WTC11 (cell line): ENCODE results near the gene MRPL44.

Experiments used
- ATF3 ChIP-seq: sonication (generic); formaldehyde crosslinking; conservative IDR thresholded peaks from 2 replicates; pipeline ENCODE4 v1.8.1; 2022; ENCODE audit warnings: mild to moderate bottlenecking, missing genetic modification reagents
- CREB1 ChIP-seq: sonication (generic); formaldehyde crosslinking; IDR thresholded peaks from 2 replicates; pipeline ENCODE4 v1.8.0; 2023; ENCODE audit warnings: mild to moderate bottlenecking, missing genetic modification reagents
- CTCF ChIP-seq: fragments of 200-600 bp; IDR thresholded peaks from 2 replicates; pipeline ENCODE4 v1.8.0; 2022; ENCODE audit warnings: antibody characterized with exemption
- ETV6 ChIP-seq: sonication (generic); formaldehyde crosslinking; IDR thresholded peaks from 2 replicates; pipeline ENCODE4 v1.8.1; 2022; ENCODE audit warnings: mild to moderate bottlenecking, missing genetic modification reagents
- FOXP1 ChIP-seq: sonication (generic); formaldehyde crosslinking; IDR thresholded peaks from 2 replicates; pipeline ENCODE4 v1.8.0; 2022; ENCODE audit warnings: missing genetic modification reagents, mild to moderate bottlenecking, moderate library complexity, borderline replicate concordance
- GTF2I ChIP-seq: fragments of 250-450 bp; sonication (Bioruptor Pico); conservative IDR thresholded peaks from 2 replicates; pipeline ENCODE4 v1.4.0; 2021; ENCODE audit warnings: mild to moderate bottlenecking
- HMGXB4 ChIP-seq: sonication (generic); formaldehyde crosslinking; IDR thresholded peaks from 2 replicates; pipeline ENCODE4 v1.8.1; 2023; ENCODE audit warnings: mild to moderate bottlenecking, moderate library complexity, missing genetic modification reagents
- JUN ChIP-seq: sonication (generic); formaldehyde crosslinking; IDR thresholded peaks from 2 replicates; pipeline ENCODE4 v1.8.0; 2023; ENCODE audit warnings: mild to moderate bottlenecking, missing genetic modification reagents
- NR1H2 ChIP-seq: sonication (generic); formaldehyde crosslinking; IDR thresholded peaks from 2 replicates; pipeline ENCODE4 v1.9.0; 2021; ENCODE audit warnings: mild to moderate bottlenecking, moderate library complexity, missing genetic modification reagents
- USF2 ChIP-seq: sonication (generic); formaldehyde crosslinking; IDR thresholded peaks from 2 replicates; pipeline ENCODE4 v1.8.1; 2023; ENCODE audit warnings: mild to moderate bottlenecking, missing genetic modification reagents, moderate library complexity
- ZBTB21 ChIP-seq: sonication (generic); formaldehyde crosslinking; IDR thresholded peaks from 2 replicates; pipeline ENCODE4 v1.8.1; 2023; ENCODE audit warnings: mild to moderate bottlenecking, missing genetic modification reagents, borderline replicate concordance
- TF ChIP-seq, protein P1 (sequence below): sonication (generic); formaldehyde crosslinking; conservative IDR thresholded peaks from 2 replicates; pipeline ENCODE4 v1.8.1; 2023; ENCODE audit warnings: mild to moderate bottlenecking, low read depth, missing genetic modification reagents, moderate library complexity
- TF ChIP-seq, protein P2 (sequence below): sonication (generic); formaldehyde crosslinking; IDR thresholded peaks from 2 replicates; pipeline ENCODE4 v1.8.1; 2023; ENCODE audit warnings: mild to moderate bottlenecking, missing genetic modification reagents, borderline replicate concordance
- TF ChIP-seq, protein P3 (sequence below): sonication (generic); formaldehyde crosslinking; IDR thresholded peaks from 2 replicates; pipeline ENCODE4 v1.8.0; 2022; ENCODE audit warnings: mild to moderate bottlenecking, missing genetic modification reagents

DNA sequence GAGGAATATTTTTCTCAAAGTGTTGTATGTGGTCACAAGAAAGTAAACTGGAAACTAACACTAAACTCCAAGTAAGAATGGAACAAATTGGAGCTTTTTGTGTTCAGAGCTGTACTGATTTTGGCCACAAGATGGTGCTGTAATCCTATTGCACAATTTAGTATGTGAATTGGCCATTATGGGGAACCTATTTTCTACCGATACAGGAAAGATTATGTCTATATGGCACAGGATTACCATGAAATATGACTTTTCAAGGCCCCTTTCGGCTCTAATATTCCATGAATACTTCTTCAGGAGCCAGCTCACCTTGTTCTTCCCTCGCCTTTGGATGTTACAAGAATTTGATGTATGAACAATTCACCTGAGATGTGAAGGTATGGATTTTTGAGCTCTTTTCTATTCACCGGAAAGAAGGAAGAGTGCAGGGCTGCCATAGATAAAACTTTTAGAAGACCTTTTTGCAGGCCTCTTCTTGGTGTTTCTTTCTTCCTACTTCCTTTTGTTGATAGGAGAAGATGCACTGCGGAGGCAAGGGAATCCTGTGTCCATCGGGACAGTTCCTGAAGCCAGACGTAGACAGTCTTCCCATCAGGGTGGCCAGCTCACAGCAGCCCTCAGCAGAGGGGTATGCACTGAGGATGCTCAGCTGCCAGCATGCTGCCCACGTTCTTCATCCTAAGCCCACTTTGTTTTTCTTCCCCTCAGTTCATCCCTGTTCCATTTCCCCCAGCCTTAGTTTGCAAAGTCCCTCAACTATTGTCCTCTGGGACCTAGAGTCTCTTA is 13.3 kb downstream of the MRPL44 start:
- TF ChIP-seq, protein P1, sequence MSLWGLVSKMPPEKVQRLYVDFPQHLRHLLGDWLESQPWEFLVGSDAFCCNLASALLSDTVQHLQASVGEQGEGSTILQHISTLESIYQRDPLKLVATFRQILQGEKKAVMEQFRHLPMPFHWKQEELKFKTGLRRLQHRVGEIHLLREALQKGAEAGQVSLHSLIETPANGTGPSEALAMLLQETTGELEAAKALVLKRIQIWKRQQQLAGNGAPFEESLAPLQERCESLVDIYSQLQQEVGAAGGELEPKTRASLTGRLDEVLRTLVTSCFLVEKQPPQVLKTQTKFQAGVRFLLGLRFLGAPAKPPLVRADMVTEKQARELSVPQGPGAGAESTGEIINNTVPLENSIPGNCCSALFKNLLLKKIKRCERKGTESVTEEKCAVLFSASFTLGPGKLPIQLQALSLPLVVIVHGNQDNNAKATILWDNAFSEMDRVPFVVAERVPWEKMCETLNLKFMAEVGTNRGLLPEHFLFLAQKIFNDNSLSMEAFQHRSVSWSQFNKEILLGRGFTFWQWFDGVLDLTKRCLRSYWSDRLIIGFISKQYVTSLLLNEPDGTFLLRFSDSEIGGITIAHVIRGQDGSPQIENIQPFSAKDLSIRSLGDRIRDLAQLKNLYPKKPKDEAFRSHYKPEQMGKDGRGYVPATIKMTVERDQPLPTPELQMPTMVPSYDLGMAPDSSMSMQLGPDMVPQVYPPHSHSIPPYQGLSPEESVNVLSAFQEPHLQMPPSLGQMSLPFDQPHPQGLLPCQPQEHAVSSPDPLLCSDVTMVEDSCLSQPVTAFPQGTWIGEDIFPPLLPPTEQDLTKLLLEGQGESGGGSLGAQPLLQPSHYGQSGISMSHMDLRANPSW (CRISPR knock-in tag) = no peak
- TF ChIP-seq CTCF = peak; percentile 80
- no peak for TF ChIP-seq ATF3 (CRISPR knock-in tag)
- no peak for TF ChIP-seq ZBTB21 (CRISPR knock-in tag)
- no peak for TF ChIP-seq NR1H2
- no peak for TF ChIP-seq CREB1 (CRISPR knock-in tag)
- TF ChIP-seq USF2 (CRISPR knock-in tag) = no peak
- TF ChIP-seq JUN (CRISPR knock-in tag) = no peak
- no peak for TF ChIP-seq ETV6 (CRISPR knock-in tag)
- TF ChIP-seq, protein P2, sequence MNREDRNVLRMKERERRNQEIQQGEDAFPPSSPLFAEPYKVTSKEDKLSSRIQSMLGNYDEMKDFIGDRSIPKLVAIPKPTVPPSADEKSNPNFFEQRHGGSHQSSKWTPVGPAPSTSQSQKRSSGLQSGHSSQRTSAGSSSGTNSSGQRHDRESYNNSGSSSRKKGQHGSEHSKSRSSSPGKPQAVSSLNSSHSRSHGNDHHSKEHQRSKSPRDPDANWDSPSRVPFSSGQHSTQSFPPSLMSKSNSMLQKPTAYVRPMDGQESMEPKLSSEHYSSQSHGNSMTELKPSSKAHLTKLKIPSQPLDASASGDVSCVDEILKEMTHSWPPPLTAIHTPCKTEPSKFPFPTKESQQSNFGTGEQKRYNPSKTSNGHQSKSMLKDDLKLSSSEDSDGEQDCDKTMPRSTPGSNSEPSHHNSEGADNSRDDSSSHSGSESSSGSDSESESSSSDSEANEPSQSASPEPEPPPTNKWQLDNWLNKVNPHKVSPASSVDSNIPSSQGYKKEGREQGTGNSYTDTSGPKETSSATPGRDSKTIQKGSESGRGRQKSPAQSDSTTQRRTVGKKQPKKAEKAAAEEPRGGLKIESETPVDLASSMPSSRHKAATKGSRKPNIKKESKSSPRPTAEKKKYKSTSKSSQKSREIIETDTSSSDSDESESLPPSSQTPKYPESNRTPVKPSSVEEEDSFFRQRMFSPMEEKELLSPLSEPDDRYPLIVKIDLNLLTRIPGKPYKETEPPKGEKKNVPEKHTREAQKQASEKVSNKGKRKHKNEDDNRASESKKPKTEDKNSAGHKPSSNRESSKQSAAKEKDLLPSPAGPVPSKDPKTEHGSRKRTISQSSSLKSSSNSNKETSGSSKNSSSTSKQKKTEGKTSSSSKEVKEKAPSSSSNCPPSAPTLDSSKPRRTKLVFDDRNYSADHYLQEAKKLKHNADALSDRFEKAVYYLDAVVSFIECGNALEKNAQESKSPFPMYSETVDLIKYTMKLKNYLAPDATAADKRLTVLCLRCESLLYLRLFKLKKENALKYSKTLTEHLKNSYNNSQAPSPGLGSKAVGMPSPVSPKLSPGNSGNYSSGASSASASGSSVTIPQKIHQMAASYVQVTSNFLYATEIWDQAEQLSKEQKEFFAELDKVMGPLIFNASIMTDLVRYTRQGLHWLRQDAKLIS (CRISPR knock-in tag) = no peak
- TF ChIP-seq HMGXB4 (CRISPR knock-in tag) = no peak
- no peak for TF ChIP-seq GTF2I (CRISPR knock-in tag)
- TF ChIP-seq, protein P3, sequence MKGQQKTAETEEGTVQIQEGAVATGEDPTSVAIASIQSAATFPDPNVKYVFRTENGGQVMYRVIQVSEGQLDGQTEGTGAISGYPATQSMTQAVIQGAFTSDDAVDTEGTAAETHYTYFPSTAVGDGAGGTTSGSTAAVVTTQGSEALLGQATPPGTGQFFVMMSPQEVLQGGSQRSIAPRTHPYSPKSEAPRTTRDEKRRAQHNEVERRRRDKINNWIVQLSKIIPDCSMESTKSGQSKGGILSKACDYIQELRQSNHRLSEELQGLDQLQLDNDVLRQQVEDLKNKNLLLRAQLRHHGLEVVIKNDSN (CRISPR knock-in tag) = no peak
- TF ChIP-seq FOXP1 (CRISPR knock-in tag) = no peak
